COR-L47 (cell line): Measurements from ENCODE around the gene CHD6.

Experiments
- DNase-seq: peaks from one replicate; lab custom pipeline; 2025; lab: John Stamatoyannopoulos, UW

Gene CHD6

DNA sequence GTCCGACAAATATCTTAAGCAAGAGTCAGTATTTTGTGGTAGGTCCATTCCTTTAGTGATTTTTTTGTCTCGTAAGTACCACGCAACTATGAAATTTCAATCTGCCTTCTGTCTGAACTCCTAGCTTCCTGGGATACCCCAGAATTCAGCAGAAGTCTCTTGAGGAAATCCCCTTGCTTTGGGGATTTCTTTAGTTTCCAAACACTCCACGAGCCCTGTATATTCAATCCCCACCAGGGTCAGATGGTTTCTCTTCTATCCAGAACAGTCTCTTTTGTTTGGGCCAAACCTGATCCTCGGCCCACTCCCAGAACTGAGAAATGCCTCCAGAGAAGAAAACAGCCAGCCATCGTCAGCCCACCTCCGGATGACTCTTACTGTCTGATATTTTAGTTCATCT lies 113.0 kb downstream of the CHD6 start:
- no peak for DNase-seq

DNA sequence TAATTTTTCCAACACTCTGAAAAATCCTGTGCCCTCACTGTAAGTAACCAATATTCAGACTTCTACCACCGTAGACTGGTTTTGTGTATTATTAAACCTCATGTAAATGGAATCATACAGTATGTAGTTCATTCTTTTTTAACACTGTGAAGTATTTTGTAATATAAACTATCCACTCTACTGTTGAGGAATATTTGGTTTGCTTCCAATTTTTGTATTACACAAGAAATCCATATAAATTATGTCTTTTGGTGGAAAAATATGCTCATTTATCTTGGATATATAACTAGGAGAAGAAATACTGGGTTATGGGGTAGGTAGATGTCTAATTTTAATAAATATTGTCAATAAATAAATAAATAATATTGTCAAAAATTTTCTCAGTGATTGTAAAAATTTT lies 116.8 kb downstream of the CHD6 start:
- DNase-seq = no peak

DNA sequence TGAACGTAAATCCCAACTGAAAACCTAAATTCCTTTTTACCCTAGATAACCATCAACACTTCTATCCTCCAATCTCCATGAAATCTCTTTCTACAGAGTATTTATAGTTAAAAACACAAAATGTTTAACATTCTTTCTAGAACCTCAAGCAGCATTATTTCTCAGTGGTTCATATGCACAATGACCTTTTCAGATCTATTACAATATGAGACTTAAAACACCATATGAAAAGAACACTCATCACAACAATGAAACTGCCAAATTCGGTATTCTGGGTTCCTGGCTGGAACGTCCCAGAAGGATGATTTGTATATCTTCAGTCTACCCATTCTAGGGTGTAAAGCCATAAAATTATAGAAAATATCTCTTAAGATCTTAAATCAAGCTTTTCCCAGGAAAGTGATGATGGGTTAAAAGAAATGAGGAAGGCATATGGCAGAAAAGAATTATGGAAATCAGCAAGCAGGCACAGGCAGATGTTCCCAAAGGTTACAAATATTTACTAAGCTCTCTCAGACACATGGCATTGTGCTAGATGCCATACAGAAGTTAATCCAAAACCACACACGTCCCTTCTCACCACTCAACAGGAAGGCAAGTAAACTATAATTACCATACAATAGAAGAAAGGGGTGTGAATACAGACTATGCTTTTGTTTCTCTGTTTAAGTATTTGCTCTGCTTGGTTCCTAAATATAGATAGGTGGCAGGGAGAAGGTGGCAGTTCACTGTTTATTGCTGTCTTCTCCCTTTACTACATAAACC lies 118.0 kb downstream of the CHD6 start:
- DNase-seq = peak; percentile 60

DNA sequence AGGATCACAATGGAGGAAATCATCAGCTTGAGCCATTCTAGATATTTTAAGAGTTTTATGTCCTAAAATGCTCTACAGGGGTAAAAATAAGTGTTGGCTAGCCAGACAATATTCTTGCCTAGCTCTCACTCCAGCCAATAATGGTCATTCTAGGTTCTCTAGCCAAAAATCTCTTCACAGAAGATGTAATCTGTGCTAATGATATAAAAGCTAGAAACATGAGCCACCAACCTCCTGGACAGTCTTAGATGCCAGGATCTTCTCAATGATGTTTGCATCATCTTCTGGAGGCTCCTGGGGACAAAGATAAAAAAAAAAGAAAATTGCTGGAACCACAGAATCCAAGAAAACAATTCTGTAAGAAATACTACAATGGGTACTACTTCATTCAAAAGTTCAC lies 119.1 kb downstream of the CHD6 start:
- no peak for DNase-seq

DNA sequence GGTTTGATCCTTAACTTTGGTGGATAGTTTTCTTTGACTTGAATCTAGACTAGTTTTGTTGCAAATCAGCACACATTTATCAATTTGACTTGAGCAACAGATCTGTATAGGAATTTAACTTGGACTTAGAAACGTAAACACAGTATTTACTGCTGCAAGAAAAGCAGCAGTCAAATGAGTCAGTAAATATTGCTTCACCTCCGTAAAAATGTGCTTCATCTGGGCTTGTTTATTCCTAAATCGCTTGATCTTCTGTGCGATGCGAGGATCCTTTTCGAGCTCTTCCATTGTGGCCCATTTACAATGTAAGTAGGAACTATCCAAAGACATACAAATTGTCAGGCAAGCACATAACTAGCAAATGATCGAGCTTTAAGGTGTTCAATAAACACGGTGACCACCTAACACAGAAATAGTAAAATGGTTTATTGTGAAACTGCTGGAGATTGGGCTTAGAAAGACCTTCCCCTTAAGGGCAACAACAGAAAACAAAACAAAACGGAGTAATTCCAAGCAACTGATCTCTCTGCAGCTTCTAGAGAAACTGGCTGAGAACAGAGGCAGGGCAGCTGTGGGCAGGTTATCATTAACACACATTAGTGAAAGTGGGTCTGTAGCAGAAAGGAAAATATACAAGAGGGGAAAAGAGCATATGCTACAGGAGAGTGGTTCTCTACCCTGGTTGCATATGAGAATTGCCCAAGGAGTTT lies 120.8 kb downstream of the CHD6 start:
- DNase-seq = no peak

DNA sequence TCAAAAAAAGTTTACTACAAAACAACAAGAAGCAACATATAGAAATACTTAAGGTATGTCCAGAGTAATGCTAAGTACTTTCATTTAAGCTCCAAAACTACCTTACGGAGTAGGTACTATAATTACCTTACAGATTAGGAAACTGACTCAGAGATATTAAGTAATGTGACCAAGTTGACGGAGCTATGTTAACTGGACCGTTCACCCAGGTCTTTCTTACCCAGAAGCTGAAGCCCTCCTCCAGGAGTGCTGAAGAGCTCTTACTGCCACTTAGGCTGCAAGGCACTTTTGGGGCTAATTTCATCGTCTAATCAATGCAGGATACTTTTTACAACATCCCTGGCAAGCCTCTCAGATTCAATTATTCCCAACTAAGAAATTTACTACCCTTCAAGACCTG lies 123.7 kb downstream of the CHD6 start:
- no peak for DNase-seq

DNA sequence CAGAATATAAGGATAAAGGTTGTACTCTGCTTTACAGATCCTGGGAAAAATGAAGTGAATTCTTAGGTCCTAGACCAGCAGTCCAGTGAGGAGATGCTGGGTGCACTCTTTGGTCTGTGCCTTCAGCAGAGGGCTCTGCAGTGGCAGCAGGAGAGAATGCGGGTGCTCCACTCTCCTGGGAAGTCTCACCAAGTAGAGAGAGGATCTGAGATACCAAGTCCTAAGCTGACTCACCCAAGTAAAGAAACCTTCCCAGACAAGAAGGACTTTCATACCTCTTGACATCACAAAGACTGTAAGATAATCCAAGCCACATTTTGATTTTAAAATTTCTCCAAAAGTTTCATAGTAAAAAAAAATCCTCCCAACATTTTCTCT lies 134.6 kb downstream of the CHD6 start:
- DNase-seq = no peak

DNA sequence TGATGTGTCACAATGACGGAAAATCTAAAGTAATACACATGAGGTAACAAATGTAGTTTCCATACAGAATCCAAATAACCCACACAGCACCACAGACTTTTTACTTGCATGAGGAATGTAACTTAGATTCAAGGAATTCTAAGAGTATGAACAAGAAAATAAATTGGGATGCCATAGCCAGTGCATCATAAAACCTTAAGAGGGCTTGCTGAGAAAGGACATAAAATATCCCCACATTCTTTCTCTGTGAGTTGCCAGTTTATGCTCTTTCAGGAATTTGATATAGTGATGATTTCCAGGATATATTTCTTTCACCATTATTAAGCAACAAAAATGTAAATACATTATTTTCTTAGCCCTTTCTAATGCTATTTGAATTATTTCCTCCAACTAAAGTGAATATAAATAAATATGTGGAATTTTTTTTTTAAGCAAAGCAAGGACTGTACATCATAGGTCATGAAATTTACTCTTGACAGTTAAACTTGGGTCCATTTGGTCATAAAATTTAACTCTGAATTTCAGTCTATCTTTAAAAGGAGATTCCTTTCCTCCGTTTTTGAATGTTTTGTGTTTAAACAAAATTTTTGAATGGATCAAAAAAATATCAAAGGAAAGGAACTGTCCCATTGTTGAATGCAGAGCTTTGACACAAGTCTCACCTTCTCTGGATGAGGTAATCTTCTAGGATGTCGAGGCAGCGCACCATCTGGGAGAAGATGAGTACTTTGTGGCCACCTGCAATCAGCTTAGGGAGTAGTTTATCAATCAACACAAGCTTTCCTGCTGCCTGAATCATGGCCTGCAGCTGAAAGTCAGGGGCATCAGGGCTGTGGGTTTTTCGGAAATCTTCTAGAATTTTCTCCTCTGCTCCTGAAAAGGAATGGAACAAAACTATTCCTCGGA lies 135.3 kb downstream of the CHD6 start:
- no peak for DNase-seq

DNA sequence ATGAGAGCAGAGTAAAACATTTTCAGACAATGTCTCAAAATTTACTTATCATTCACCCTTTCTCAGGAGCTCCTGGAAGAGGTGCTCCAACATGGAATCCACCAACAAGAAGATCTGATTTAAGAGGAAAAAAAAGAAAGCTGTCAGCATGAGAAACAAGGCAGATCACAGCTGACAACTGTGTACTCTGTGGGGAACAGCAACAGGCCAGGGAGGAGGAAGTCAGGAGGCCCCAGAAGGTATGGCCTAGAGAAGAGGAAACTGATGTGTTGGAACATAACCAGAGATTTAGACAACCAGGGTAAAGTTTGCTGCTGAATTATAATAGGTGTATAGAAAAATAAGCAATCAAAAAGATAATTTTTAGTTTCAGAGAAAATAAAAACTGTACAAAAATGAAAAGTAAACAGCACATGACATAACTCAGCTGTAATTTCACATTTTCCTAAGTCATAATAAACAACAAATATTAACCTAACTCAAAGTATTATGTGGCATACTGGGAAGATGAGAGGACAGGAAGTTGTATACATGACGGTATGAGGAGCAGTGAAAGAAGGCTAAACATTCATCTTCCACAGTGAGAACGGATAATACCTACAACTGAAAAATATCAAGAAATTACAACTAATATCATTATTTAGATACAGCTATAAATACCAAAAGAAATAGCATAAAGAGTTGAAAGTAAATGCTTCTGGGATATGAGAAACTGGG lies 138.0 kb downstream of the CHD6 start:
- no peak for DNase-seq

DNA sequence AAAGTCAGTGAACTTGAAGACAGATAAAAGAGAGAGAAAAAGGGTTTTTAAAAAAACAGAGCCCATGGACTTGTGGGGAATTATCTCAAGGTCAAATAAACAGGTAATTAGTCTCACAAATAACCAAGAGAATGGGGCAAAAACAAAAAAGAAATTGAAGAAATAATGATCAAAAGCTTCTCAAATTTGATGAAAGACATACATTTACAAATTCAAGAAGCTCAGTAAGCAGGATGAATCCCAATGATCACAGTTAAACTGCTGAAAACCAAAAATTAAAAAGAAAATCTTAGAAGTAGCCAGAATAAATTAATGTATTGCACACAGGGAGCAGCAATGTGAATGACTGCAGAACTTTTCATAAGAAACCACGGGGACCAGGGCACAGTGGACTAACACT lies 139.1 kb downstream of the CHD6 start:
- no peak for DNase-seq

DNA sequence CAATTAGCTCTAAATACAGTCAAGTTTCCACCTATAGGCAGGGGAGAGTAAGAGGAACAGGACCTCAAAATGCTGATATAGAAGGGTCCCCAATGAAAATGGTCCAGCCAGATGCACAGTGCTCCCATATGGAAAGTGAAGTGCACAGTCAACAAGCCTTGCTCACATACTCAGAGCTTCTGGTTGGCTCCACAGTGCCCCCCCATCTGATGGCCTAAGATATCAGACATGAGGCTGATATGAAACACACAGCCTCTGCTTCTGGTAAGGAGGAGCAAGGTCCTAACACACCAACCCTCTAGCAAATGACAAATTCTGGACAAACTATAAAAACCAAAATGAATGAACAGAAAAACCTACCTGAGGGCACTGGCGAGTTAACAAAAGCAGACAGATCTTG lies 140.2 kb downstream of the CHD6 start:
- DNase-seq = no peak

DNA sequence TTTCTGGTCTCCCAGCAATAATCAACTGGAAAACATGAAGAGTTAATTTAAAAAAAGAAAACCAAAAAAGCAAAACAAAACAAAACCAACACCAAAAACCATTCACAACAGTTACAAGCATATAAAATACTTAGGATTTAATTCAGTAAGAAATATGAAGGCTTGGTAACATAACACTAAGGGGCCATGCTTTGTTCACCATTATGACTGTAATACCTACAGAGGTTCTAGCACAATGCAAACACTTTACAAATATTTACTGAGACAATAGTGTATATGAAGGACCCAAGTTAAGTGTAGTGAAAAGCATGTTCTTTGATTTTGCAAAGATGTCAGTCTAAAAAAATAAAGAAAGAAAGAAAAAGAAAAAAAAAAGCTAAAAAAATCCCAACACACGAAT lies 141.7 kb downstream of the CHD6 start:
- peak; percentile 42 for DNase-seq

DNA sequence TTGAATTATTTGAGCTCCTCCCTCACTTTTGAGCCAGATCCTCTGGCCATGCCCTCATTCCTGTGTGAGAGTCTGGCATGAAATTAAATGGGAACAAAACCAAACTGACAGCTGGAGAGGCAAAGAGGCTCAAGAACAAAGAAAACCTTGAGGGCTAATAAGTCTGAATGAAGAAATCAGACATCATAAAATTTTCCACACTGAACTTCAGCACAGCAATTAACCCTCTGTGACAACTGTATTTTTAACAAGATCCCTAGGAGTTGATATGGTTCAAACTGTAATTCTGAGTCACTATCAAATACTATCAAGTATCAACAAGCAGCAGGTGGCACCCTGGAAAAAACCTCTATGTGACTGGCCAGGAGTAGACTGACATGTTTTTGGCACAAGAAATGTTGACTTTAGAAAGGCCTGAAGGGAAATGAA lies 142.2 kb downstream of the CHD6 start:
- peak; percentile 74 for DNase-seq

DNA sequence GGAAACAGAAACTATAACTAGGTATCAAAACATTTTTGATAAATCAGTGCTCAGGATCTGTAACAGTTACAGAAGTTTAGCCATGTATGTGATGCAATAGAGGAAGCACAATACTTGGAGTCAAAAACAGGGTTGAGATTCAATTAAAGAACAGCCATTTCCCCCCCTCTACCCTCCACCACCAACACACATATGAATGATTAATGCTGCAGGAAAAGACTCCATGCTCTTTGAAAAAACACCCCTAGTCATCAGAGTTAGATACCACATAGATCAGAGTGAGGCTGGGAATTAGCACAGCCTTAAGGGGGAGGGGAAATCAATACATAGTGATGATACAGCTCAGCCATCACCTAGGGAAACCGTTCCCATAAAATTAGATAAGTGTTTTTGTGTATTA lies 142.7 kb downstream of the CHD6 start:
- DNase-seq = no peak

DNA sequence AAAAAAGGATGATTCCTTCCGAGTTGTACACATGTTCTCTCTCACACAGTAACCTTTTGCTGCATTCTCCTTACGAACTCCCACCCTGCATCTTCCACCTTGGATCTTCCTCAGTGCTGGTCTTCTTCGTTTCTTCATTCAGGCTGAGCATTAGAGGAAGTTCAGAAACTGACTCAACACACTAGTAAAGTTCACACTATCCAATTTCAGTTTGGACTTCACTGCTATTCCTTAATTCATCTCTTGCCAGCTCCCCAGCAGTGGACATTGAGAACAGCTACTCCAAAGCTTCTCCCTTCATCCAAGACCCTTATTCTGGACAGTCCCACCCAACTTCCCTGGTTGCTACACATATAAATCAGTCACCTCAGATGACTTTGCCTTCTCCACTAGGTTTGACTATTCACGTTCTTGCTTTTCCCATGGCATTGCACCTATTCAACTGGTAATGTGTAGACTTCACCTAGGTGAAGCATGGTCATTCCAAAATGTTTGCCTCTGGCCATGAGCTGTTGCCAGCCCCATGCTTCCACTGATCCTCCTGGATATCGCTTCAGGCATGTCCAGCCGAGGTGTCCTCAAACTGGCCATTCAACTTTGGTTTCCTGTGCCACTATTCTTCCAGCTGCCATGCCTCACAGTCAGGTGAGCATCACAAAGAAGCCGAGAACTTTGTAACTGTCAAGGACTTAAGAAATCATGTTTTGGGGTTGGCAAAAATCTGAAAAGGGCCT lies 147.6 kb downstream of the CHD6 start:
- DNase-seq = no peak

DNA sequence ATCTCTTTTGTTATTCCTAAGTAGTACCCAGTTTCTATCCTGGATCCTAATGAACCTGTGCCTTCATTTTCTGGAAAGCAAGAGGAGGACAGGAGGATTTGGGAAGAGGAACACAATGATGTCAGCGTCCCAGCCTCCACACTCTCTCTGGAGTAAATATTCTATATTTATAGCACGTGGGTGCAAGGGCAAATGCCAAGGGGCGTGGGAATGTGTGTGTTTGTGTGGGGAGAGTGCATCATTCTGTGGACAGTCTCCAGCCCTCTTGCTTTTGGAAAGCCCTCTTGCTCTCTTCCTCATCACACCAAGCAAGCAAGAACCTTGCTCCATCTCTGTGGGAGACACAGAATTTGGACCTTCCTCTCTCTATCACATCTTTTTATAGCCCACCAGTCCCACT lies 148.3 kb downstream of the CHD6 start:
- DNase-seq = no peak

DNA sequence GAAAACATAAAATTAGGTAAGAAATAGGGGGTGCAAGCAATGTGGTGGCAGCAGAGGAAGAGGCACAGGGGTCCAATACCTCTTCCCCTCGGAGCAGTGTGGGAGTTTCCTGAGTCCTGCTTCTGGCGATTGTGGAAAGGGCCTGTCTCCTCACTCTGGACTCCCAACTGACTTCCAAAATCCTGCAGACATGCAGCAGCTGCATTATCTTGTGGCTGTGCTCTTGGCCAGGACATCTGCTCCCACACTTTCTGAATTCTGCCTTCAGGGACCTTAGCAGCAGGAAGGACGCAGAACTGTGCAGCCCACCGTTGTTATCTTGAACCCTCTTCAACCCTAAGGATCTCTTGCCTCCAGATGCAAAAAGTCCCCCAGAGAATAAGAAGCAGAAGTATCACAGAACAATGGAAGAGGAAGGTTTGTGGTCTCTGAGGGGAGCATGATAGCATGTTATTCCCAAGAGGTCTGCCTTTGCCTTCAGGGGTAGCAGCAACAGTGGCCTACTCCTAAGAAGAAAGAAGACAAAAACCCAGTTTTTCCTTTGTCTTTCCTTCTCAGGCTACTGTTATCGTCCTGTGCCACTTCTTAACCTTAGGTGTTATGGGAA lies 149.1 kb downstream of the CHD6 start:
- DNase-seq = no peak

DNA sequence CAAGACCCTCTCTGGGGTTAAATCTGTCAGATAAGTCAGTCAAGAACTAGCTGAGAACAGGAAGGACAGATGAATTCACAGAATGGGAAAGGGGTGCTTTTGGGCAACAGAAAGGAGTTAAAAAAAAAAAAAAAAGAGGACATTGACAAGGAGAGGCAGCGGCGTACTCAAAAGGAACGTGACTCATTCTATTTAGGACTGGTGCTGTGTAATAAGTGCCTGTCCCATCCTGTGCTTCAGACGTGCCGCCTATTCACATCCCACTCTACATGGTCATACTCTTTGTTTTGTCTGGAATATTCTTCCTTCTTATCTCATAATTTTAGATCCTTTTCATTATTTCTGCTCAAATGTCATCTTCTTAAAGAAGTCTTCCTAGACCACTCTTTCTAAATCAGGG lies 150.5 kb downstream of the CHD6 start:
- no peak for DNase-seq

DNA sequence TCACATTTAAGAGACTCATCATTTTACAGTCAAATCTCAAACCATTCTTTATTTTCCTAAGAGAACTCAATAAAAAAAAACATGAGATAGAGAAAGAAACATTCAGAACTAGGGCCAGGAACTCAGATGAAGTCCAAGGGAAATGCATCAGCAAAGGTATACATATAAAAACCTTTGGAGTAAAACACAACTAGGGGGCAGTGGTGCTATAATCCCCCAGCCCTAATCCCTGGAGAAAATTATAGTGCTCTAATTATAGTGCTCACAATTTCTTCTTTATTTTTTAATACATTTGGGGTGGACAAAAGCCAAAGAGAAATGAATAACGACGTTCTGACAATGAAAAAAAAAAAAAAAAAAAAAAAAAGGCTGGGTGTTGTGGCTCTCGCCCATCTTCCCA lies 151.0 kb downstream of the CHD6 start:
- no peak for DNase-seq

DNA sequence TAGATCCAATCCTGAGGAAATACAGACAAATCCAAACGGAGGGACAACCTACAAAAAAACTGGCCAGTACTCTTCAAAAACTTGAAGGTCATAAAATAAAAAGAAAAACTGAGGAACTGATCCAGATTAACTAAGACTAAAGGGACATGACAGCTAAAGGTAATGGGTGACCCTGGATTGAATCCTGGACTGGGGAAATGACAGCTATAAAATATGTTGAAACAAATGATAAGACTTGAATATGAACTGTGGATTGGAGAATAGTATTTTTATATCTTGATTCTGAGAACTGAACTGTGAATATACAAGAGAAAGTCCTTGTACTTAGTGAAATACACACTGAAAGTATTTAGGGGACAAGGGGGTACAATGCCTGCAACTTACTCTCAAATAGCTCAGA lies 154.6 kb downstream of the CHD6 start:
- DNase-seq = no peak
